Liver (tissue), 3 donors: ENCODE measurements around the gene RMND1.

Source experiments
- JUND ChIP-seq, 2 donors: IDR thresholded peaks; 2 replicates each; pipeline ENCODE4 v1.6.1; 2016; ENCODE audit warnings: antibody characterized with exemption in 2 of 2
- SP1 ChIP-seq: IDR thresholded peaks from 2 replicates; pipeline ENCODE4 v1.6.1; 2018; ENCODE audit warnings: antibody characterized with exemption, mild to moderate bottlenecking
- TAF1 ChIP-seq: conservative IDR thresholded peaks from 2 replicates; pipeline ENCODE4 v1.6.1; 2016; ENCODE audit warnings: antibody characterized with exemption, mild to moderate bottlenecking
- YY1 ChIP-seq: IDR thresholded peaks from 2 replicates; pipeline ENCODE4 v1.6.1; 2016; ENCODE audit warnings: antibody characterized with exemption, mild to moderate bottlenecking
- TF ChIP-seq, protein P1 (sequence below): fragments of 150-350 bp; IDR thresholded peaks from 2 replicates; pipeline ENCODE4 v1.5.1; 2017; ENCODE audit warnings: improper control_type of control experiment, low read depth, low read length; ENCODE audit not compliant: missing input control
- donor health status: healthy.
- donor health status: healthy.

DNA sequence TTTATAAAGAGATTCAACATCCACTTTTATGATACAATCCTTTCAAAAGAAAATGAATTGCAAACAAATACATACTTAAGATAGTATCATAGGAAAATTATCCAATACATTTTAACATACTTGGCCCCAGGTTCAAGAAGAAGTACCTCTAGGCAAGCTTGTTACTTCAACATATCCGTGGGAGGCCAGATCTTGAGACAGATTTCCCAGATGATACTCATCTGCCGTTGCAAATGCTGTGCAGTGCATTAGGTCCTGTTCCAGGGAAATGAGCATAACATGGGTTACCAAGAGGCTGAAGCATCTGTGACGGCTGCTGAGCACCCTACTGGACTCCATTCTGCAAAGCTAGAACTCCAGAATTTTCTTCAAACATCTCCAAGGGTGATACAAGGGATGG lies 15.6 kb downstream of the RMND1 start:
- TF ChIP-seq JUND (IDR thresholded peaks at IDR 0.05) (no peak), SP1 (no peak), TAF1 (no peak), YY1 (no peak)
- TF ChIP-seq, protein P1, sequence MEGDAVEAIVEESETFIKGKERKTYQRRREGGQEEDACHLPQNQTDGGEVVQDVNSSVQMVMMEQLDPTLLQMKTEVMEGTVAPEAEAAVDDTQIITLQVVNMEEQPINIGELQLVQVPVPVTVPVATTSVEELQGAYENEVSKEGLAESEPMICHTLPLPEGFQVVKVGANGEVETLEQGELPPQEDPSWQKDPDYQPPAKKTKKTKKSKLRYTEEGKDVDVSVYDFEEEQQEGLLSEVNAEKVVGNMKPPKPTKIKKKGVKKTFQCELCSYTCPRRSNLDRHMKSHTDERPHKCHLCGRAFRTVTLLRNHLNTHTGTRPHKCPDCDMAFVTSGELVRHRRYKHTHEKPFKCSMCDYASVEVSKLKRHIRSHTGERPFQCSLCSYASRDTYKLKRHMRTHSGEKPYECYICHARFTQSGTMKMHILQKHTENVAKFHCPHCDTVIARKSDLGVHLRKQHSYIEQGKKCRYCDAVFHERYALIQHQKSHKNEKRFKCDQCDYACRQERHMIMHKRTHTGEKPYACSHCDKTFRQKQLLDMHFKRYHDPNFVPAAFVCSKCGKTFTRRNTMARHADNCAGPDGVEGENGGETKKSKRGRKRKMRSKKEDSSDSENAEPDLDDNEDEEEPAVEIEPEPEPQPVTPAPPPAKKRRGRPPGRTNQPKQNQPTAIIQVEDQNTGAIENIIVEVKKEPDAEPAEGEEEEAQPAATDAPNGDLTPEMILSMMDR = no peak
